Cardiac muscle cell (in vitro differentiated cells and primary cell): ENCODE data around the gene MNDA. TPM values are rescaled to one million over a fixed set of nuclear protein-coding genes. Genes with fewer than 3 reads are reported as not detected.
A peak's percentile ranks its signal among the peaks of the same experiment; 100 is the strongest.

Experiments used
- DNase-seq, 2 donors: peaks; one replicate each; pipeline versions ENCODE4 v3.0.0 to v3.0.0-alpha.2; 2010 to 2017; ENCODE audit warnings: low read depth in 1 of 2, low spot score in 1 of 2
- H3K27ac ChIP-seq: fragments of 200-600 bp; sonication (generic); 2 replicates; pipeline ENCODE4 v1.5.1; 2016
- H3K27me3 ChIP-seq: fragments of 200-600 bp; sonication (generic); 2 replicates; pipeline ENCODE4 v1.6.0; 2016; ENCODE audit warnings: control low read depth
- H3K36me3 ChIP-seq: fragments of 200-600 bp; sonication (generic); 2 replicates; pipeline ENCODE4 v1.5.1; 2016; ENCODE audit warnings: control low read depth
- H3K4me1 ChIP-seq: fragments of 200-600 bp; sonication (generic); 2 replicates; pipeline ENCODE4 v1.8.1; 2017; ENCODE audit warnings: low read depth, mild to moderate bottlenecking, mixed run types
- H3K4me3 ChIP-seq: fragments of 200-600 bp; sonication (generic); 2 replicates; pipeline ENCODE4 v1.5.1; 2016; ENCODE audit warnings: mild to moderate bottlenecking
- H3K9me3 ChIP-seq: fragments of 200-600 bp; sonication (generic); 2 replicates; pipeline ENCODE4 v1.5.1; 2017; ENCODE audit warnings: low read depth, mild to moderate bottlenecking, control low read depth
- polyA plus RNA-seq: library from polyadenylated mRNA; unstranded; fragments of >200 nt; fragmentation: Nextera tagmentation; extraction: Ambion mirVana; gene quantifications from 2 replicates; pipeline ENCODE4 v1.2.1, GENCODE V29; 2016
- total RNA-seq: library from RNA; depleted of rRNA; stranded (reverse); fragments of >200 nt; gene quantifications from 2 replicates; pipeline ENCODE4 v1.2.3, GENCODE V29; 2016
- TF ChIP-seq, protein P1 (sequence below): IDR thresholded peaks from 2 replicates; pipeline ENCODE4 v1.5.1; 2012; ENCODE audit warnings: low read depth, mild to moderate bottlenecking, low read length

MNDA gene
- total and polyA plus RNA-seq, 2 experiments from 2014 or later: not detected

DNA sequence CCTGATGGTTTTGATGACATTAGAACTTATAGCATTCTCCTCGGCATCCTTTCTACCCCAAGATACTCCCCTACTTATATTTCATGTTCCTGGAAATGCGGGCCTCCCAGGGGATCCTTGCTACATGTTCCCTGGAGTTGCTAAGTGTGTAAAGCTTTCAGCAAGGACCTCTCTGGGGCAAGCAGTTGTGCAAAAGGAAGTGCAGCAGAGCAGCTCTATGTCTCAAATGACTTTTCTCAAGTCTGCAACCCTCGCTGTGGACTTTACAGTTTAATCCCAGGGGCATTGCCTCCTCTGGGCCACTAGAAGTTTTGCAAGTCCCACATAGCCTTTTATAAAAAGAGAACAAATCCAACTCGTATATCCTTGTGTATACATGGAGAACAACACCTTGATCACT is 20.8 kb upstream of the MNDA start:
- TF ChIP-seq, protein P1, sequence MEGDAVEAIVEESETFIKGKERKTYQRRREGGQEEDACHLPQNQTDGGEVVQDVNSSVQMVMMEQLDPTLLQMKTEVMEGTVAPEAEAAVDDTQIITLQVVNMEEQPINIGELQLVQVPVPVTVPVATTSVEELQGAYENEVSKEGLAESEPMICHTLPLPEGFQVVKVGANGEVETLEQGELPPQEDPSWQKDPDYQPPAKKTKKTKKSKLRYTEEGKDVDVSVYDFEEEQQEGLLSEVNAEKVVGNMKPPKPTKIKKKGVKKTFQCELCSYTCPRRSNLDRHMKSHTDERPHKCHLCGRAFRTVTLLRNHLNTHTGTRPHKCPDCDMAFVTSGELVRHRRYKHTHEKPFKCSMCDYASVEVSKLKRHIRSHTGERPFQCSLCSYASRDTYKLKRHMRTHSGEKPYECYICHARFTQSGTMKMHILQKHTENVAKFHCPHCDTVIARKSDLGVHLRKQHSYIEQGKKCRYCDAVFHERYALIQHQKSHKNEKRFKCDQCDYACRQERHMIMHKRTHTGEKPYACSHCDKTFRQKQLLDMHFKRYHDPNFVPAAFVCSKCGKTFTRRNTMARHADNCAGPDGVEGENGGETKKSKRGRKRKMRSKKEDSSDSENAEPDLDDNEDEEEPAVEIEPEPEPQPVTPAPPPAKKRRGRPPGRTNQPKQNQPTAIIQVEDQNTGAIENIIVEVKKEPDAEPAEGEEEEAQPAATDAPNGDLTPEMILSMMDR: no peak
- no peak overlapping the region for H3K4me3 ChIP-seq
- H3K27me3 ChIP-seq: no peaks in the 10 kb centered on the region
- DNase-seq: no peak
- H3K9me3 ChIP-seq: no peaks in the 10 kb centered on the region
- H3K27ac ChIP-seq: no peak overlapping the region
- no peaks in the 10 kb centered on the region for H3K36me3 ChIP-seq
- no peaks in the 10 kb centered on the region for H3K4me1 ChIP-seq

DNA sequence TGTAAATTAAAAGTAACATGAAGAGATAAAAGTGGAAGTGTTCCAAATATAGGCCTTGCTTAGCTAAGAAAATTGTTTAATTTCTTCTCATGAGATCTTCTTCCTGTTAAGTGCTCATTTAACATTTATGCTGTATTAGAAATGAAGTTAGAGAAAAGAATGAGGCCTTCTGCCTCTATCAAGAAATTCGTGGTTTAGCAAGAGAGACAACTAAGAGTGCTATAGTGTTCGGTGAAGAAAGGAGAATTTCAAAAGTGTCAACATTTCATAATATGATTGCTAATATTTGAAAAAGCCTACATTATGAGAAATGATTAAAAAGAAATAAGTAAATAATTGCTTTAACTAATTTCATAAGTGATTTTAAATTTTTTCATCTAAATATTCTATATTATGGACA is 18.8 kb upstream of the MNDA start:
- Histone ChIP-seq H3K27me3 (no peaks in the 10 kb centered on the region), H3K9me3 (no peaks in the 10 kb centered on the region), H3K27ac (no peak overlapping the region), H3K4me1 (no peaks in the 10 kb centered on the region), H3K4me3 (no peak overlapping the region), H3K36me3 (no peaks in the 10 kb centered on the region)
- DNase-seq: no peak
- TF ChIP-seq, protein P1: no peak

DNA sequence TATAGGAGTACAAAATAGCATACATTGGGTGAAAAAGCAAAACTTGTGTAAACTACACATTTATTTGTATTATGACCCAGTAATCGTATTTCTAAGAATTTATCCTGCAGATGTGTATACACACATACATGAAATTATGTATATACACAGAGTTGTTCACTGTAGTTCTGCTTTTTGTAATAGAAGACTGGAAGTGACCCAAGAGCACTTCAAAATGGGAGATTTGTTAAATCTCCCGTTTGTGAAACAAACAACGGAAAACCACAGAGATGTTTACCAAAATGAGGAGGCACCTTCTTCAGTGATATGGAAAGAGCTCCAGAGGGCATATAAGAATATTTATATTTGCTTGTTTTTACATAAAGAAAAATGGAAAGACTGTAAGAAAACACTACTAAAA is 18.0 kb upstream of the MNDA start:
- Histone ChIP-seq H3K9me3 (no peaks in the 10 kb centered on the region), H3K4me3 (no peak overlapping the region), H3K27me3 (no peaks in the 10 kb centered on the region), H3K27ac (no peak overlapping the region), H3K36me3 (no peaks in the 10 kb centered on the region), H3K4me1 (no peaks in the 10 kb centered on the region)
- no peak for DNase-seq
- TF ChIP-seq, protein P1: no peak

DNA sequence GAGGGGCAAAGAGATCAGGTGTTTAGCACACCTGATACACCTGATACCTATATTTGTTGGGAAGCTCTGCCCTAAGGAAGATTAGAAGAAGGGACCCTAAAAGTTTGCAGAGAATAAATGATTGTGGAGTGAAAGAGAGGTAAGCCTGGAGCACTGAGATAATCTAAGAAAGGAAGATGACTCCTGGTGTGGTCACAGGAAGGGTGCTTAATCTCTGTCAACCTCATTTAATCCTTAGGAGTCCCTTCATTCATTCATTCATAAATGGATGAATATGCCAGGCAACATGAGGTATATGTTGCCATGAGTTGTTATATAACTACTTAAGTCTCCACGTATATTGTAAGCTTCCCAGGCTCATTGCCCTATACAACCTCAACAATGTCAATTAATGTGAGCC is 16.2 kb upstream of the MNDA start:
- no peak overlapping the region for H3K4me3 ChIP-seq
- no peaks in the 10 kb centered on the region for H3K4me1 ChIP-seq
- H3K9me3 ChIP-seq: no peaks in the 10 kb centered on the region
- no peaks in the 10 kb centered on the region for H3K27me3 ChIP-seq
- no peak overlapping the region for H3K27ac ChIP-seq
- no peaks in the 10 kb centered on the region for H3K36me3 ChIP-seq
- DNase-seq: no peak
- TF ChIP-seq, protein P1: no peak

DNA sequence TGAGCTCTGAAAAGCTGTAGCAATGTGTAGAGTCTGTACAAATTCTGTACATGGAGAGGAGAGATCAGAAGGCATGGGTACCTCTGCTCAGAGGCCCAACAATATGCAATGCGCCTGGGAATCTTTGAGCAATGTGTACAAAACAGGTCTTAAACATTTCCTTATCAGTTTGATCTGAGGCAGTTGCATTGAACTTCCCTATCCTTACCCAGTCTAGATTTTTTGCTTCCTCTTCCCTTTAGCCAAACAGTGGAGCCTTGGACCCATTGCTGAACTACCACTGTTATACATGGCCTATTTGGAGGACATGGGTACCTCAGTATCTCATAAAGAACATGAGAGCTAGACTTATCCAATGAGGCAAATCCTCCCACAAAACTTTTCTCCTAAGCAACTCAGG is 12.6 kb upstream of the MNDA start:
- TF ChIP-seq, protein P1: no peak
- Histone ChIP-seq H3K27ac (no peak overlapping the region), H3K36me3 (no peaks in the 10 kb centered on the region), H3K4me1 (no peaks in the 10 kb centered on the region), H3K9me3 (no peaks in the 10 kb centered on the region), H3K27me3 (no peaks in the 10 kb centered on the region), H3K4me3 (no peak overlapping the region)
- no peak for DNase-seq

DNA sequence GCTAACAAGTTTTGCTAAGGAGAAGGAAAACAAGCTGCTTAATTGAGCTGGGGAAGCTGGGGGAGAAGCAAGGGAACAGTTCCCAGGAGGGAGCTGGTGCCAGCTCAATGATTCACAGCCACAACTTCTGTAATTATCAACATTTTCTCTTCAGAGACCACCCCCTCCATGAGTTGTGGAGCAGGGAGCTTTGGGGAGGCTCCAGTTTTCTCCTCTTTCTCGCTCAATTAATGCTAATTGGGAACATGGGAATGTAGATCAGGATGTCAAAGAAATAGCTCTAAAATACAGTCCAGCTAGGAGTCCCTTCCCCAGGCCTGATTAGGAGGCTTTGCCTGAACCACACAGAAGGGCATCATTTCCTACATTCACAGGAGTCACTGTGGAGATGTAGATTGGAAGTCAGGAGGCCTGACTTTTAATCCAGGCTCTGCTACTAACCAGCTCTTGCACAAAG is 12.1 kb upstream of the MNDA start:
- no peak overlapping the region for H3K27ac ChIP-seq
- DNase-seq: peak in 1 of 2 donors; percentile 73
- H3K4me3 ChIP-seq: no peak overlapping the region

More for the DNA sequence above, 12.1 kb upstream of the MNDA start:
- TF ChIP-seq, protein P1: no peak
- H3K36me3 ChIP-seq: no peaks in the 10 kb centered on the region
- no peaks in the 10 kb centered on the region for H3K27me3 ChIP-seq
- no peaks in the 10 kb centered on the region for H3K9me3 ChIP-seq
- no peaks in the 10 kb centered on the region for H3K4me1 ChIP-seq
